Skeletal muscle cell (primary cell): ENCODE results near the gene PITRM1.
"Not testable (repeated sequence)": the region's sequence is repeated elsewhere in the genome, so short reads cannot be mapped to it uniquely, and the experiment has no call there.

Source experiments
- DNase-seq: peaks from one replicate; pipeline ENCODE4 v3.0.0-alpha.2; 2010; ENCODE audit warnings: low read depth
- H3K4me3 ChIP-seq: 2 replicates; pipeline ENCODE4 v1.5.1; 2011; ENCODE audit warnings: low read depth, mild to moderate bottlenecking, control low read depth, low read length, moderate library complexity

PITRM1 gene

GRCh38 chr10:3172446-3173170, at the start of gene PITRM1:
Gene PITRM1 (minus strand): TSS chr10:3172782. CDS start chr10:3172772, 10 bp downstream.
- peak; percentile 98 for DNase-seq
- H3K4me3 ChIP-seq, result peak within 1 kb of the TSS; percentile 91

GRCh38 chr10:3222068-3222467, 49.5 kb upstream of the PITRM1 start:
- DNase-seq, result no peak

GRCh38 chr10:3221601-3222000, 49.0 kb upstream of the PITRM1 start:
- H3K4me3 ChIP-seq, DNase-seq: not testable (repeated sequence)

More at GRCh38 chr10:3222068-3222467, 49.5 kb upstream of the PITRM1 start:
- H3K4me3 ChIP-seq, result no peak overlapping the region

- no peak overlapping the region for H3K4me3 ChIP-seq
- DNase-seq, result peak; percentile 54
Measured at GRCh38 chr10:3220853-3221252, 48.3 kb upstream of the PITRM1 start.

- H3K4me3 ChIP-seq, DNase-seq: not testable (repeated sequence)
Measured at GRCh38 chr10:3219021-3219628, 46.5 kb upstream of the PITRM1 start.

GRCh38 chr10:3217853-3218252, 45.3 kb upstream of the PITRM1 start:
- H3K4me3 ChIP-seq, result no peak overlapping the region
- no peak for DNase-seq

- H3K4me3 ChIP-seq, result no peak overlapping the region
- no peak for DNase-seq
Measured at GRCh38 chr10:3217301-3217700, 44.7 kb upstream of the PITRM1 start.

- no peak overlapping the region for H3K4me3 ChIP-seq
- DNase-seq, result no peak
Measured at GRCh38 chr10:3215153-3215775, 42.7 kb upstream of the PITRM1 start.

- DNase-seq, result no peak
- no peak overlapping the region for H3K4me3 ChIP-seq
Measured at GRCh38 chr10:3213758-3214515, 41.4 kb upstream of the PITRM1 start.

- no peak overlapping the region for H3K4me3 ChIP-seq
- DNase-seq, result no peak
Measured at GRCh38 chr10:3213208-3213607, 40.6 kb upstream of the PITRM1 start.

- DNase-seq, result no peak
- H3K4me3 ChIP-seq, result no peak overlapping the region
Measured at GRCh38 chr10:3210251-3210877, 37.8 kb upstream of the PITRM1 start.

- no peak overlapping the region for H3K4me3 ChIP-seq
- no peak for DNase-seq
Measured at GRCh38 chr10:3208481-3209406, 36.2 kb upstream of the PITRM1 start.

GRCh38 chr10:3207351-3207750, 34.8 kb upstream of the PITRM1 start:
- no peak for DNase-seq
- no peak overlapping the region for H3K4me3 ChIP-seq

- H3K4me3 ChIP-seq, result no peak overlapping the region
- no peak for DNase-seq
Measured at GRCh38 chr10:3206511-3207157, 34.1 kb upstream of the PITRM1 start.

GRCh38 chr10:3203972-3204371, 31.4 kb upstream of the PITRM1 start:
- no peak for DNase-seq
- no peak overlapping the region for H3K4me3 ChIP-seq

GRCh38 chr10:3203016-3203811, 30.6 kb upstream of the PITRM1 start:
- DNase-seq, result no peak
- no peak overlapping the region for H3K4me3 ChIP-seq

- no peak overlapping the region for H3K4me3 ChIP-seq
- DNase-seq, result no peak
Measured at GRCh38 chr10:3201796-3202195, 29.2 kb upstream of the PITRM1 start.
